PC-9 (cell line): Measurements from ENCODE around the gene ZNF774.

Source experiments
- EZH2 ChIP-seq: fragments of 200-600 bp; sonication (generic); IDR thresholded peaks from 2 replicates; pipeline ENCODE4 v1.8.0; 2017; ENCODE audit warnings: antibody characterized with exemption, low read depth
- TF ChIP-seq, protein P1 (sequence below): fragments of 200-600 bp; sonication (generic); conservative IDR thresholded peaks from 2 replicates; pipeline ENCODE4 v1.6.1; 2017; ENCODE audit warnings: mixed run types, antibody characterized with exemption, mild to moderate bottlenecking, moderate library complexity

DNA sequence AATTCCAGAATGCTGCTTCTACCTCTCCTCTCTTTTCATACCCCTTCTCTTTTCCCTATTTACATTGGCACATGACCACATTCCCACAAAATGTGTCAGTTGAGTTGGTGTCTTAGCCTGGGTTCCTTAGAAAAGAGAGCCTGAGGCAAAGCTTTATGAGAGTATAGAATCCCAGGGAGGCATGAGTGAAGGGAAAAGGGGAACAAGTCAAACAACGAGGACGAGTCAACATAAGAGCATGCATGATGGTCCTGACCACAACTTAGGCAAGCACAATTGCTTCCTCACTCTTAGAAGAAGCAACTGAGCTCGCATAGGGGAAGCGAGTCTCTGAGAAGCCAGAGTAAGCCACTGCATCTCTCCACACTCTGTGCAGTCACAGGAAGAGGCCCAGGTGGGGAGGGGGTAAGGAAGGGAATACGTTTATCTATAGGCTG, 15.4 kb upstream of the ZNF774 start:
- TF ChIP-seq, protein P1, sequence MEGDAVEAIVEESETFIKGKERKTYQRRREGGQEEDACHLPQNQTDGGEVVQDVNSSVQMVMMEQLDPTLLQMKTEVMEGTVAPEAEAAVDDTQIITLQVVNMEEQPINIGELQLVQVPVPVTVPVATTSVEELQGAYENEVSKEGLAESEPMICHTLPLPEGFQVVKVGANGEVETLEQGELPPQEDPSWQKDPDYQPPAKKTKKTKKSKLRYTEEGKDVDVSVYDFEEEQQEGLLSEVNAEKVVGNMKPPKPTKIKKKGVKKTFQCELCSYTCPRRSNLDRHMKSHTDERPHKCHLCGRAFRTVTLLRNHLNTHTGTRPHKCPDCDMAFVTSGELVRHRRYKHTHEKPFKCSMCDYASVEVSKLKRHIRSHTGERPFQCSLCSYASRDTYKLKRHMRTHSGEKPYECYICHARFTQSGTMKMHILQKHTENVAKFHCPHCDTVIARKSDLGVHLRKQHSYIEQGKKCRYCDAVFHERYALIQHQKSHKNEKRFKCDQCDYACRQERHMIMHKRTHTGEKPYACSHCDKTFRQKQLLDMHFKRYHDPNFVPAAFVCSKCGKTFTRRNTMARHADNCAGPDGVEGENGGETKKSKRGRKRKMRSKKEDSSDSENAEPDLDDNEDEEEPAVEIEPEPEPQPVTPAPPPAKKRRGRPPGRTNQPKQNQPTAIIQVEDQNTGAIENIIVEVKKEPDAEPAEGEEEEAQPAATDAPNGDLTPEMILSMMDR, result no peak
- TF ChIP-seq EZH2, result no peak
